Gastroesophageal sphincter (tissue), 4 donors: ENCODE results near the gene SRSF5. TPM values are rescaled to one million over a fixed set of nuclear protein-coding genes. Genes with fewer than 3 reads are reported as not detected.

Experiments used
- ATAC-seq: fragments of 150-250 bp; one replicate; pipeline ENCODE4 v1.9.1; 2016; ENCODE audit warnings: mild to moderate bottlenecking, moderate library complexity
- H3K27ac ChIP-seq, 4 donors: fragments of 200-600 bp; sonication (generic) in 3 of 4; 1 replicate in 3 of 4; 2 replicates in 1 of 4; pipeline ENCODE4 v1.5.1; 2016 to 2019
- H3K27me3 ChIP-seq: fragments of 200-600 bp; sonication (generic); one replicate; pipeline ENCODE4 v1.5.1; 2019
- H3K36me3 ChIP-seq, 2 donors: fragments of 200-600 bp; sonication (generic); one replicate each; pipeline ENCODE4 v1.5.1; 2019; ENCODE audit warnings: control low read depth in 1 of 2
- H3K4me1 ChIP-seq, 3 donors: fragments of 200-600 bp; sonication (generic); 1 replicate in 2 of 3; 2 replicates in 1 of 3; pipeline ENCODE4 v1.5.1; 2016 to 2019; ENCODE audit warnings: control low read depth in 2 of 3
- H3K4me3 ChIP-seq, 2 donors: fragments of 200-600 bp; sonication (generic); one replicate each; pipeline ENCODE4 v1.5.1; 2019; ENCODE audit warnings: mild to moderate bottlenecking in 1 of 2, moderate library complexity in 1 of 2
- H3K9me3 ChIP-seq, 3 donors: fragments of 200-600 bp; sonication (generic); one replicate each; pipeline ENCODE4 v1.5.1; 2017 to 2019; ENCODE audit warnings: control low read depth in 2 of 3
- CTCF ChIP-seq, 4 experiments: fragments of 200-600 bp in 2 of 4; fragments of 450-650 bp in 2 of 4; sonication (generic) in 1 of 4; IDR thresholded peaks; one replicate each; pipeline ENCODE4 v1.5.1; 2017 to 2019; ENCODE audit warnings: antibody characterized with exemption in 4 of 4, mild to moderate bottlenecking in 2 of 4, moderate library complexity in 2 of 4
- EP300 ChIP-seq: sonication (generic); formaldehyde crosslinking; IDR thresholded peaks from one replicate; pipeline ENCODE4 v1.6.1; 2017; ENCODE audit warnings: antibody characterized with exemption, mild to moderate bottlenecking
- POLR2A ChIP-seq, 2 donors: fragments of 450-650 bp; IDR thresholded peaks; one replicate each; pipeline ENCODE4 v1.6.1; 2017; ENCODE audit warnings: antibody characterized with exemption in 2 of 2, mild to moderate bottlenecking in 2 of 2, moderate library complexity in 1 of 2
- POLR2AphosphoS5 ChIP-seq: sonication (generic); formaldehyde crosslinking; IDR thresholded peaks from one replicate; pipeline ENCODE4 v1.6.1; 2017; ENCODE audit warnings: antibody characterized with exemption
- WGBS, 2 donors: methylation state at CpG; one replicate each; pipeline ENCODE4 v1.1.5; 2018; ENCODE audit warnings: low coverage in 1 of 2; 5-methylcytosine and 5-hydroxymethylcytosine counted together
- total RNA-seq, 4 donors: library from RNA; depleted of rRNA; stranded (reverse); fragments of >200 nt; gene quantifications; one replicate each; pipeline ENCODE4 v1.1.0, GENCODE V29; 2016

Gene SRSF5
- total RNA-seq, 4 donors from 2014 or later, result 191 to 569 (median 275) TPM

- WGBS, 2 donors, result 79 to 88% methylated on average over 2 of the region's 2 CpGs
These were observed 12.1 kb downstream of the SRSF5 start for GRCh38 chr14:69779088-69779487.

GRCh38 chr14:69780092-69780491, 13.2 kb downstream of the SRSF5 start:
- H3K36me3 ChIP-seq, result peaks cover 0 to 56% of the 10 kb centered on the region in 2 donors
- no peak overlapping the region for H3K4me3 ChIP-seq
- H3K27me3 ChIP-seq, result no peaks in the 10 kb centered on the region
- H3K27ac ChIP-seq, result no peak overlapping the region
- peaks cover 0 to 32% (median 0%) of the 10 kb centered on the region in 3 donors for H3K4me1 ChIP-seq
- WGBS, 2 donors, result 91 to 100% methylated on average over 1 of the region's 1 CpG
- TF ChIP-seq POLR2A (IDR thresholded peaks at IDR 0.05) (no peak), CTCF (IDR thresholded peaks at IDR 0.05) (no peak), POLR2AphosphoS5 (no peak), EP300 (no peak)
- H3K9me3 ChIP-seq, result no peaks in the 10 kb centered on the region
- ATAC-seq, result no peak

More at GRCh38 chr14:69779088-69779487, 12.1 kb downstream of the SRSF5 start:
- no peak overlapping the region for H3K4me3 ChIP-seq
- H3K27me3 ChIP-seq, result no peaks in the 10 kb centered on the region
- peaks cover 0 to 66% of the 10 kb centered on the region in 2 donors for H3K36me3 ChIP-seq
- peak; percentile 12 for TF ChIP-seq POLR2AphosphoS5
- TF ChIP-seq EP300, result no peak
- no peaks in the 10 kb centered on the region for H3K9me3 ChIP-seq
- peaks cover 0 to 36% (median 0%) of the 10 kb centered on the region in 3 donors for H3K4me1 ChIP-seq
- ATAC-seq, result no peak
- H3K27ac ChIP-seq, result no peak overlapping the region

GRCh38 chr14:69780952-69781351, 14.0 kb downstream of the SRSF5 start:
- Histone ChIP-seq H3K4me3 (no peak overlapping the region), H3K4me1 (peaks cover 0 to 23% (median 0%) of the 10 kb centered on the region in 3 donors), H3K9me3 (no peaks in the 10 kb centered on the region), H3K27ac (no peak overlapping the region), H3K36me3 (peaks cover 0 to 50% of the 10 kb centered on the region in 2 donors), H3K27me3 (no peaks in the 10 kb centered on the region)
- no peak for ATAC-seq
- WGBS, 2 donors, result 80 to 100% methylated on average over 1 of the region's 3 CpGs
- no peak for TF ChIP-seq POLR2A (IDR thresholded peaks at IDR 0.05)
- TF ChIP-seq EP300, result no peak
- no peak for TF ChIP-seq POLR2AphosphoS5
- TF ChIP-seq CTCF (IDR thresholded peaks at IDR 0.05), result no peak

GRCh38 chr14:69784942-69785341, 18.0 kb downstream of the SRSF5 start:
- WGBS, 2 donors, result no CpG with 5 or more reads among the region's 1 CpG
- ATAC-seq, result no peak

GRCh38 chr14:69786603-69787002, 19.7 kb downstream of the SRSF5 start:
- peaks cover 0 to 10% of the 10 kb centered on the region in 2 donors for H3K36me3 ChIP-seq
- ATAC-seq, result no peak
- no peaks in the 10 kb centered on the region for H3K4me1 ChIP-seq

More at GRCh38 chr14:69784942-69785341, 18.0 kb downstream of the SRSF5 start:
- H3K27me3 ChIP-seq, result no peaks in the 10 kb centered on the region
- no peak overlapping the region for H3K4me3 ChIP-seq
- TF ChIP-seq CTCF (IDR thresholded peaks at IDR 0.05) (no peak), EP300 (no peak), POLR2AphosphoS5 (no peak), POLR2A (IDR thresholded peaks at IDR 0.05) (no peak)
- no peak overlapping the region for H3K27ac ChIP-seq
- H3K9me3 ChIP-seq, result no peaks in the 10 kb centered on the region
- peaks cover 0 to 21% of the 10 kb centered on the region in 2 donors for H3K36me3 ChIP-seq
- H3K4me1 ChIP-seq, result no peaks in the 10 kb centered on the region

More at GRCh38 chr14:69786603-69787002, 19.7 kb downstream of the SRSF5 start:
- Histone ChIP-seq H3K27me3 (no peaks in the 10 kb centered on the region), H3K4me3 (no peak overlapping the region), H3K27ac (no peak overlapping the region), H3K9me3 (no peaks in the 10 kb centered on the region)
- WGBS, 2 donors, result 83 to 90% methylated on average over 1 to 2 of the region's 3 CpGs
- TF ChIP-seq CTCF (IDR thresholded peaks at IDR 0.05) (no peak), EP300 (no peak), POLR2A (IDR thresholded peaks at IDR 0.05) (no peak), POLR2AphosphoS5 (no peak)
